ENCODE results near the gene ABHD8.
A peak's percentile ranks its signal among the peaks of the same experiment; 100 is the strongest.

Gene ABHD8

GRCh38 chr19:17263712-17264640, 39.2 kb downstream of the ABHD8 start:
- DNase-seq, result no peak

- no peak for DNase-seq
Observed at GRCh38 chr19:17262557-17262956, 40.7 kb downstream of the ABHD8 start.

GRCh38 chr19:17260842-17261325, 42.3 kb downstream of the ABHD8 start:
- peak; percentile 8 for DNase-seq

GRCh38 chr19:17259934-17260333, 43.3 kb downstream of the ABHD8 start:
- DNase-seq, result no peak

GRCh38 chr19:17259118-17259780, 44.0 kb downstream of the ABHD8 start:
- no peak for DNase-seq

GRCh38 chr19:17256130-17256529, 47.1 kb downstream of the ABHD8 start:
- no peak for DNase-seq

GRCh38 chr19:17255150-17255621, 48.0 kb downstream of the ABHD8 start:
- no peak for DNase-seq

- DNase-seq, result no peak
Observed at GRCh38 chr19:17254636-17255035, 48.6 kb downstream of the ABHD8 start.

GRCh38 chr19:17249887-17250548, 53.2 kb downstream of the ABHD8 start:
- no peak for DNase-seq

- DNase-seq, result no peak
Observed at GRCh38 chr19:17248011-17248776, 55.0 kb downstream of the ABHD8 start.

- no peak for DNase-seq
Observed at GRCh38 chr19:17246681-17247425, 56.4 kb downstream of the ABHD8 start.

- DNase-seq, result no peak
Observed at GRCh38 chr19:17245535-17245984, 57.7 kb downstream of the ABHD8 start, which contains the start of gene NR2F6. NR2F6 (minus strand) TSS chr19:17245919; CDS start chr19:17245220, 699 bp downstream.

GRCh38 chr19:17244618-17245534, 58.3 kb downstream of the ABHD8 start:
- DNase-seq, result no peak

GRCh38 chr19:17243830-17244617, 59.2 kb downstream of the ABHD8 start:
- no peak for DNase-seq

GRCh38 chr19:17243211-17243829, 59.9 kb downstream of the ABHD8 start:
- DNase-seq, result no peak

- DNase-seq, result no peak
Observed at GRCh38 chr19:17242431-17243208, 60.6 kb downstream of the ABHD8 start.
